Fibroblast of mammary gland (primary cell): ENCODE data around the gene TCEAL2.
"Not testable (repeated sequence)": the region's sequence is repeated elsewhere in the genome, so short reads cannot be mapped to it uniquely, and the experiment has no call there.

Experiments
- DNase-seq: peaks from one replicate; pipeline ENCODE4 v3.0.0-alpha.2; 2010; ENCODE audit warnings: low read depth
- H3K4me3 ChIP-seq: 2 replicates; pipeline ENCODE4 v1.5.1; 2011; ENCODE audit warnings: low read depth, mild to moderate bottlenecking, low read length, moderate library complexity; ENCODE audit not compliant: control insufficient read depth
- CTCF ChIP-seq: conservative IDR thresholded peaks from 2 replicates; pipeline ENCODE4 v1.5.1; 2011; ENCODE audit warnings: low read depth, low read length, inconsistent platforms; ENCODE audit not compliant: control insufficient read depth, insufficient read depth

TCEAL2 gene

GRCh38 chrX:102125436-102125835, at the start of gene TCEAL2:
TSS of gene TCEAL2 (plus strand) at chrX:102125679. CDS start at chrX:102126831, 1,152 bp downstream.
- DNase-seq, H3K4me3 ChIP-seq: not testable (repeated sequence)

- no peak for TF ChIP-seq CTCF
- H3K4me3 ChIP-seq: no peak overlapping the region
- DNase-seq: no peak
Measured at GRCh38 chrX:102077426-102077825, 48.1 kb upstream of the TCEAL2 start.

- no peak for TF ChIP-seq CTCF
- H3K4me3 ChIP-seq: no peak overlapping the region
- no peak for DNase-seq
Measured at GRCh38 chrX:102085706-102086105, 39.8 kb upstream of the TCEAL2 start.

- DNase-seq: no peak
- no peak overlapping the region for H3K4me3 ChIP-seq
- TF ChIP-seq CTCF: no peak
Measured at GRCh38 chrX:102113367-102113766, 12.1 kb upstream of the TCEAL2 start.

GRCh38 chrX:102115748-102116147, 9.7 kb upstream of the TCEAL2 start:
- no peak overlapping the region for H3K4me3 ChIP-seq
- DNase-seq: no peak
- no peak for TF ChIP-seq CTCF

GRCh38 chrX:102125014-102125413, 465 bp upstream of the TCEAL2 start:
- not testable (repeated sequence) for H3K4me3 ChIP-seq, DNase-seq

GRCh38 chrX:102126080-102126818, 770 bp downstream of the TCEAL2 start:
- H3K4me3 ChIP-seq: not testable (repeated sequence)

GRCh38 chrX:102126863-102127262, 1.4 kb downstream of the TCEAL2 start:
- DNase-seq: no peak
- no peak for TF ChIP-seq CTCF
- H3K4me3 ChIP-seq: no peak overlapping the region

More at GRCh38 chrX:102126080-102126818, 770 bp downstream of the TCEAL2 start:
- not testable (repeated sequence) for DNase-seq
